Esophagus squamous epithelium (tissue), 5 donors: ENCODE data around the gene TAF6. TPM values are rescaled to one million over a fixed set of nuclear protein-coding genes. Genes with fewer than 3 reads are reported as not detected.
A peak's percentile ranks its signal among the peaks of the same experiment; 100 is the strongest.

ENCODE experiments used
- DNase-seq: peaks from one replicate; lab custom pipeline; 2025; lab: John Stamatoyannopoulos, UW
- H3K27ac ChIP-seq, 4 donors: fragments of 200-600 bp; sonication (generic); one replicate each; pipeline ENCODE4 v1.5.1; 2016 to 2019; ENCODE audit warnings: mild to moderate bottlenecking in 1 of 4
- H3K27me3 ChIP-seq, 4 donors: fragments of 200-600 bp; sonication (generic); 1 replicate in 3 of 4; 2 replicates in 1 of 4; pipeline versions ENCODE4 v1.5.1 to v1.6.0; 2017 to 2021; ENCODE audit warnings: antibody characterized with exemption in 1 of 4
- H3K36me3 ChIP-seq, 3 donors: fragments of 200-600 bp; sonication (generic); one replicate each; pipeline ENCODE4 v1.5.1; 2016 to 2019
- H3K4me1 ChIP-seq, 3 donors: fragments of 200-600 bp; sonication (generic); one replicate each; pipeline ENCODE4 v1.5.1; 2017 to 2019
- H3K4me3 ChIP-seq, 4 donors: fragments of 200-600 bp; sonication (generic); 1 replicate in 3 of 4; 2 replicates in 1 of 4; pipeline ENCODE4 v1.5.1; 2016 to 2019; ENCODE audit warnings: mild to moderate bottlenecking in 2 of 4, moderate library complexity in 1 of 4
- H3K9me3 ChIP-seq, 3 donors: fragments of 200-600 bp; sonication (generic); one replicate each; pipeline ENCODE4 v1.5.1; 2016 to 2019
- POLR2A ChIP-seq, 4 donors: fragments of 450-650 bp; IDR thresholded peaks; one replicate each; pipeline ENCODE4 v1.6.1; 2017; ENCODE audit warnings: antibody characterized with exemption in 4 of 4, mild to moderate bottlenecking in 4 of 4, moderate library complexity in 3 of 4
- WGBS, 2 donors: methylation state at CpG; one replicate each; pipeline ENCODE4 v1.1.5; 2018; 5-methylcytosine and 5-hydroxymethylcytosine counted together
- intact Hi-C: fragments of 100-400 bp; cut with DNase I; formaldehyde crosslinking; loops from one replicate; pipeline ENCODE4 v1.15.0; 2022
- total RNA-seq, 4 donors: library from RNA; depleted of rRNA; stranded (reverse); fragments of >200 nt; gene quantifications; one replicate each; pipeline ENCODE4 v1.1.0, GENCODE V29; 2016
- TF ChIP-seq, protein P1 (sequence below), 6 experiments: fragments of 450-650 bp in 4 of 6; fragments of 200-600 bp in 2 of 6; sonication (generic) in 2 of 6; IDR thresholded peaks; one replicate each; pipeline ENCODE4 v1.5.1; 2016 to 2019; ENCODE audit warnings: antibody characterized with exemption in 6 of 6, mild to moderate bottlenecking in 4 of 6, moderate library complexity in 4 of 6
- donor health status: DM: yes; HTN: yes; CAD: no.

TAF6 gene
- total RNA-seq, 4 donors from 2014 or later: 24.4 to 40.6 (median 30.5) TPM

DNA sequence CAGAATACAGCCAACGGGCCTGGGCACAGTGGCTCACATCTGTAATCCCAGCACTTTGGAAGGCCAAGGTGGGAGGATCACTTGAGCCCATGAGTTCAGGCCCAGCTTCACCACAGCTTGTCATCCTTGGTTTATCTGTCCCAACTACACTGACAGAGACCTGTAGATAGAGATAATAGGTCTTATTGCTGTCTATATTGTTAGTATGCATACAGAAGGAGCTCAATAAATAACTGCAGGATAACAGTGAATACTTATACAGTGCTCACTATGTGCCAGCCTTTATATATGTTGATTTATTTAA is 1.5 kb upstream of the TAF6 start:
- Histone ChIP-seq H3K36me3 (peaks cover 0 to 16% (median 0%) of the 10 kb centered on the region in 3 donors), H3K27ac (peak overlapping the region in 3 of 4 donors; percentile 82 to 95 (median 94)), H3K4me3 (peak overlapping the region in 2 of 4 donors; percentile 72 to 89)

GRCh38 chr7:100119970-100120732 is 993 bp upstream of the TAF6 start:
- intact Hi-C loops: no loop called here
- Histone ChIP-seq H3K4me1 (peaks cover 18 to 60% (median 19%) of the 10 kb centered on the region in 3 donors), H3K9me3 (no peaks in the 10 kb centered on the region), H3K36me3 (peaks cover 0 to 16% (median 0%) of the 10 kb centered on the region in 3 donors), H3K27ac (peak overlapping the region; percentile 81 to 95 (median 88)), H3K27me3 (no peaks in the 10 kb centered on the region), H3K4me3 (peak overlapping the region; percentile 56 to 90 (median 80))
- DNase-seq: no peak
- TF ChIP-seq, protein P1, sequence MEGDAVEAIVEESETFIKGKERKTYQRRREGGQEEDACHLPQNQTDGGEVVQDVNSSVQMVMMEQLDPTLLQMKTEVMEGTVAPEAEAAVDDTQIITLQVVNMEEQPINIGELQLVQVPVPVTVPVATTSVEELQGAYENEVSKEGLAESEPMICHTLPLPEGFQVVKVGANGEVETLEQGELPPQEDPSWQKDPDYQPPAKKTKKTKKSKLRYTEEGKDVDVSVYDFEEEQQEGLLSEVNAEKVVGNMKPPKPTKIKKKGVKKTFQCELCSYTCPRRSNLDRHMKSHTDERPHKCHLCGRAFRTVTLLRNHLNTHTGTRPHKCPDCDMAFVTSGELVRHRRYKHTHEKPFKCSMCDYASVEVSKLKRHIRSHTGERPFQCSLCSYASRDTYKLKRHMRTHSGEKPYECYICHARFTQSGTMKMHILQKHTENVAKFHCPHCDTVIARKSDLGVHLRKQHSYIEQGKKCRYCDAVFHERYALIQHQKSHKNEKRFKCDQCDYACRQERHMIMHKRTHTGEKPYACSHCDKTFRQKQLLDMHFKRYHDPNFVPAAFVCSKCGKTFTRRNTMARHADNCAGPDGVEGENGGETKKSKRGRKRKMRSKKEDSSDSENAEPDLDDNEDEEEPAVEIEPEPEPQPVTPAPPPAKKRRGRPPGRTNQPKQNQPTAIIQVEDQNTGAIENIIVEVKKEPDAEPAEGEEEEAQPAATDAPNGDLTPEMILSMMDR (IDR thresholded peaks at IDR 0.05): no peak
- no peak for TF ChIP-seq POLR2A (IDR thresholded peaks at IDR 0.05)
- WGBS, 2 donors: 25 to 44% methylated on average over 10 to 16 of the region's 19 CpGs

More for the DNA sequence above, 1.5 kb upstream of the TAF6 start:
- WGBS, 2 donors: 18 to 40% methylated on average over 1 of the region's 1 CpG
- Histone ChIP-seq H3K9me3 (no peaks in the 10 kb centered on the region), H3K4me1 (peaks cover 22 to 65% (median 24%) of the 10 kb centered on the region in 3 donors), H3K27me3 (no peaks in the 10 kb centered on the region)
- intact Hi-C loops: no loop called here
- TF ChIP-seq, protein P1 (IDR thresholded peaks at IDR 0.05): no peak
- no peak for TF ChIP-seq POLR2A (IDR thresholded peaks at IDR 0.05)
- DNase-seq: no peak

- 30% methylated on average over 11 to 12 of the region's 18 CpGs for WGBS, 2 donors
- intact Hi-C loops: no loop called here
- H3K4me3 ChIP-seq: peak overlapping the region; percentile 56 to 90 (median 80)
- H3K36me3 ChIP-seq: peaks cover 0 to 16% (median 4%) of the 10 kb centered on the region in 3 donors
- no peak for DNase-seq
- peak overlapping the region; percentile 81 to 95 (median 88) for H3K27ac ChIP-seq
- H3K9me3 ChIP-seq: no peaks in the 10 kb centered on the region
- TF ChIP-seq POLR2A (IDR thresholded peaks at IDR 0.05): no peak
- TF ChIP-seq, protein P1 (IDR thresholded peaks at IDR 0.05): no peak
- peaks cover 11 to 50% (median 18%) of the 10 kb centered on the region in 3 donors for H3K4me1 ChIP-seq
- H3K27me3 ChIP-seq: no peaks in the 10 kb centered on the region
These were observed 628 bp downstream of the TAF6 start for GRCh38 chr7:100118388-100119071.

- no peak for DNase-seq
- intact Hi-C loops: no loop called here
- Histone ChIP-seq H3K36me3 (peaks cover 5 to 43% (median 27%) of the 10 kb centered on the region in 3 donors), H3K27me3 (no peaks in the 10 kb centered on the region), H3K27ac (no peak overlapping the region), H3K4me3 (no peak overlapping the region), H3K9me3 (no peaks in the 10 kb centered on the region), H3K4me1 (peaks cover 3 to 23% (median 10%) of the 10 kb centered on the region in 3 donors)
- WGBS, 2 donors: 93 to 96% methylated on average over 5 to 7 of the region's 7 CpGs
- TF ChIP-seq, protein P1 (IDR thresholded peaks at IDR 0.05): no peak
- no peak for TF ChIP-seq POLR2A (IDR thresholded peaks at IDR 0.05)
These were observed 4.1 kb downstream of the TAF6 start for GRCh38 chr7:100115026-100115425.

DNA sequence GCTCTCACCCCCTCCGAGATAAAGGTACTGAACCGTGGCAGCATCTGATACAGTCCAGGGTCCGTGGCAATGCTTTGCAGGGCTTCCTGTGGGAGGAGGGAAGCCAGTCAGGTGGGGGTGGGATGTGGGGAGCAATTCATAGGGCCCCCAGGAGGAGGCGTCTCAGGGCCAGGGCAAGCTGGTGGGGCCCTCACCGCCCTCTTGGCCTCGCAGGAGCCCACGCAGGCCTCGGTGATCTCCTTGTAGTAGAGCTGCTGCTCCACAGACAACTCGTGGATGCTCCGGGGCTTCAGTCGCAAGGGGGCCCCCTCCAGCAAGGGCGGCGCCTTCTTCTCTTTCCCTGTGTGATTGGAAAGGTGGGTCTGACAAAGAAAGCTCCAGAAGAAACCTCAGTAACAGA is 7.2 kb downstream of the TAF6 start:
- no peaks in the 10 kb centered on the region for H3K27me3 ChIP-seq
- TF ChIP-seq POLR2A (IDR thresholded peaks at IDR 0.05): no peak
- TF ChIP-seq, protein P1 (IDR thresholded peaks at IDR 0.05): no peak
- H3K4me3 ChIP-seq: no peak overlapping the region
- DNase-seq: no peak
- no peaks in the 10 kb centered on the region for H3K9me3 ChIP-seq
- 88 to 93% methylated on average over 7 to 8 of the region's 13 CpGs for WGBS, 2 donors
- peaks cover 14 to 74% (median 32%) of the 10 kb centered on the region in 3 donors for H3K36me3 ChIP-seq
- no peak overlapping the region for H3K27ac ChIP-seq
- intact Hi-C loops: no loop called here
- H3K4me1 ChIP-seq: no peaks in the 10 kb centered on the region
